IMR-90 (cell line): ENCODE measurements around the gene MYCBP2. TPM values are rescaled to one million over a fixed set of nuclear protein-coding genes. Genes with fewer than 3 reads are reported as not detected.

ENCODE experiments used
- ATAC-seq: fragments of 200-7000 bp; cut with Tn5 transposase; 2 replicates; pipeline ENCODE4 v1.9.1; 2020; ENCODE audit warnings: low read depth, mild to moderate bottlenecking, moderate library complexity
- BruUV-seq: library from RNA; stranded (reverse); fragments of 400-500 nt; replicated peaks from 2 replicates; lab custom pipeline; 2021; lab: Mats Ljungman, UMichigan
- CTCF ChIA-PET: fragments of 300-600 bp; formaldehyde crosslinking; extraction: SDS; loops from one replicate; lab custom pipeline; 2021; ENCODE audit warnings: antibody characterized with exemption; lab: Yijun Ruan, JAX
- POLR2A ChIA-PET: fragments of 300-600 bp; sonication (Branson Sonifier 250); formaldehyde crosslinking; loops from one replicate; lab custom pipeline; 2022; ENCODE audit warnings: antibody characterized with exemption; ENCODE audit not compliant: unreplicated experiment; lab: Charles Lee
- DNase-seq: peaks from one replicate; pipeline ENCODE4 v3.0.0; 2013
- H2AFZ ChIP-seq: replicated peaks from 2 replicates; pipeline ENCODE3; 2013; ENCODE audit warnings: low read length, mild to moderate bottlenecking; ENCODE audit not compliant: poor library complexity
- H2AK5ac ChIP-seq: 2 replicates; pipeline ENCODE4 v1.6.1; 2013; ENCODE audit warnings: low read depth, low read length, inconsistent platforms
- H2AK9ac ChIP-seq: replicated peaks from 2 replicates; pipeline ENCODE3; 2013; ENCODE audit warnings: mild to moderate bottlenecking, low read depth, low read length, moderate library complexity; ENCODE audit not compliant: poor library complexity
- H2BK120ac ChIP-seq: 2 replicates; pipeline ENCODE4 v1.6.1; 2013; ENCODE audit warnings: low read depth, low read length, inconsistent platforms
- H2BK15ac ChIP-seq: 3 replicates; pipeline ENCODE4 v1.6.1; 2013; ENCODE audit warnings: low read depth, low read length, inconsistent platforms
- H2BK20ac ChIP-seq: 2 replicates; pipeline ENCODE4 v1.6.1; 2013; ENCODE audit warnings: low read depth, mild to moderate bottlenecking, inconsistent platforms, low read length, moderate library complexity
- H2BK5ac ChIP-seq: 2 replicates; pipeline ENCODE4 v1.6.1; 2013; ENCODE audit warnings: mild to moderate bottlenecking, low read depth, low read length, inconsistent platforms; ENCODE audit not compliant: poor library complexity, severe bottlenecking
- H3K14ac ChIP-seq: replicated peaks from 2 replicates; pipeline ENCODE4 v1.6.1; 2013; ENCODE audit warnings: low read depth, low read length, inconsistent platforms
- H3K18ac ChIP-seq: 2 replicates; pipeline ENCODE4 v1.6.1; 2013; ENCODE audit warnings: low read depth, low read length, control low read depth
- H3K23ac ChIP-seq: 2 replicates; pipeline ENCODE4 v1.6.1; 2013; ENCODE audit warnings: low read depth, low read length, inconsistent platforms
- H3K27ac ChIP-seq: 2 replicates; pipeline ENCODE4 v1.5.1; 2013; ENCODE audit warnings: mild to moderate bottlenecking, control low read depth, low read length; ENCODE audit not compliant: insufficient read depth
- H3K27me3 ChIP-seq: 2 replicates; pipeline ENCODE4 v1.6.1; 2013; ENCODE audit warnings: low read length; ENCODE audit not compliant: control insufficient read depth, insufficient read depth
- H3K36me3 ChIP-seq: 2 replicates; pipeline ENCODE4 v1.6.1; 2013; ENCODE audit warnings: low read length, mixed read lengths; ENCODE audit not compliant: control insufficient read depth, insufficient read depth
- H3K4ac ChIP-seq: 2 replicates; pipeline ENCODE4 v1.6.1; 2013; ENCODE audit warnings: low read depth, low read length, inconsistent platforms
- H3K4me1 ChIP-seq: 2 replicates; pipeline ENCODE4 v1.6.1; 2013; ENCODE audit warnings: low read length, mixed read lengths; ENCODE audit not compliant: control insufficient read depth, insufficient read depth
- H3K4me2 ChIP-seq: 2 replicates; pipeline ENCODE4 v1.6.1; 2013; ENCODE audit warnings: low read depth, mild to moderate bottlenecking, control low read depth, low read length, moderate library complexity
- H3K4me3 ChIP-seq: 2 replicates; pipeline ENCODE4 v1.5.1; 2013; ENCODE audit warnings: low read depth, mild to moderate bottlenecking, control low read depth, low read length, moderate library complexity; ENCODE audit not compliant: insufficient read depth
- H3K56ac ChIP-seq: 2 replicates; pipeline ENCODE4 v1.6.1; 2013; ENCODE audit warnings: low read length, inconsistent platforms; ENCODE audit not compliant: insufficient read depth; ENCODE audit errors: extremely low read depth
- H3K79me1 ChIP-seq, 2 experiments: 2 replicates each; pipeline ENCODE4 v1.6.1; 2013; ENCODE audit warnings: low read length in 2 of 2, inconsistent platforms in 1 of 2, low read depth in 1 of 2
- H3K9ac ChIP-seq: 2 replicates; pipeline ENCODE4 v1.6.1; 2013; ENCODE audit warnings: low read depth, low read length, control low read depth
- H3K9me1 ChIP-seq: 2 replicates; pipeline ENCODE4 v1.6.1; 2013; ENCODE audit warnings: low read length, inconsistent platforms; ENCODE audit not compliant: insufficient read depth
- H3K9me3 ChIP-seq: 2 replicates; pipeline ENCODE4 v1.6.1; 2013; ENCODE audit warnings: low read length; ENCODE audit not compliant: control insufficient read depth, insufficient read depth
- H4K20me1 ChIP-seq: 2 replicates; pipeline ENCODE4 v1.6.1; 2013; ENCODE audit warnings: low read length, inconsistent platforms; ENCODE audit not compliant: insufficient read depth
- H4K5ac ChIP-seq: 2 replicates; pipeline ENCODE4 v1.6.1; 2013; ENCODE audit warnings: mild to moderate bottlenecking, low read depth, low read length, control low read depth
- H4K8ac ChIP-seq, 2 experiments: 2 replicates each; pipeline ENCODE4 v1.6.1; 2013; ENCODE audit warnings: low read depth in 2 of 2, low read length in 2 of 2, control low read depth in 1 of 2, inconsistent platforms in 1 of 2
- H4K91ac ChIP-seq: 2 replicates; pipeline ENCODE4 v1.6.1; 2013; ENCODE audit warnings: low read depth, low read length, inconsistent platforms; ENCODE audit not compliant: insufficient read depth
- BHLHE40 ChIP-seq: fragments of 150-350 bp; IDR thresholded peaks from 2 replicates; pipeline ENCODE4 v1.6.1; 2016; ENCODE audit warnings: mild to moderate bottlenecking, low read depth, low read length
- CEBPB ChIP-seq: IDR thresholded peaks from 2 replicates; pipeline ENCODE4 v1.6.1; 2012; ENCODE audit warnings: low read depth, low read length, improper control_type of control experiment
- CHD1 ChIP-seq: IDR thresholded peaks from 2 replicates; pipeline ENCODE4 v1.6.1; 2012; ENCODE audit warnings: low read depth, low read length, improper control_type of control experiment
- CTCF ChIP-seq: conservative IDR thresholded peaks from 2 replicates; pipeline ENCODE4 v1.5.1; 2012; ENCODE audit warnings: mild to moderate bottlenecking, low read depth, low read length, improper control_type of control experiment
- ELK1 ChIP-seq: fragments of 150-350 bp; IDR thresholded peaks from 2 replicates; pipeline ENCODE4 v1.6.1; 2016; ENCODE audit warnings: low read depth, mild to moderate bottlenecking, low read length, moderate library complexity, borderline replicate concordance
- FOS ChIP-seq: fragments of 150-350 bp; IDR thresholded peaks from 2 replicates; pipeline ENCODE4 v1.6.1; 2016; ENCODE audit warnings: low read depth, low read length
- MAFK ChIP-seq: IDR thresholded peaks from 2 replicates; pipeline ENCODE4 v1.6.1; 2012; ENCODE audit warnings: low read depth, low read length, improper control_type of control experiment
- MAZ ChIP-seq: IDR thresholded peaks from 2 replicates; pipeline ENCODE4 v1.6.1; 2012; ENCODE audit warnings: low read depth, mild to moderate bottlenecking, low read length, improper control_type of control experiment, moderate library complexity, borderline replicate concordance
- MXI1 ChIP-seq: IDR thresholded peaks from 2 replicates; pipeline ENCODE4 v1.6.1; 2012; ENCODE audit warnings: low read depth, mild to moderate bottlenecking, low read length, moderate library complexity, borderline replicate concordance
- NFE2L2 ChIP-seq: fragments of 150-350 bp; IDR thresholded peaks from 2 replicates; pipeline ENCODE4 v1.6.1; 2016; ENCODE audit warnings: low read depth, mild to moderate bottlenecking, low read length
- POLR2A ChIP-seq: IDR thresholded peaks from 2 replicates; pipeline ENCODE4 v1.6.1; 2012; ENCODE audit warnings: mild to moderate bottlenecking, low read depth, low read length
- RAD21 ChIP-seq: IDR thresholded peaks from 2 replicates; pipeline ENCODE4 v1.6.1; 2012; ENCODE audit warnings: low read length, improper control_type of control experiment
- RCOR1 ChIP-seq: IDR thresholded peaks from 2 replicates; pipeline ENCODE4 v1.6.1; 2012; ENCODE audit warnings: mild to moderate bottlenecking, low read length, improper control_type of control experiment; ENCODE audit not compliant: insufficient replicate concordance
- RFX5 ChIP-seq: IDR thresholded peaks from 2 replicates; pipeline ENCODE4 v1.8.0; 2012; ENCODE audit warnings: low read depth, mild to moderate bottlenecking, low read length, moderate library complexity
- SMC3 ChIP-seq: fragments of 150-350 bp; IDR thresholded peaks from 2 replicates; pipeline ENCODE4 v1.6.1; 2016; ENCODE audit warnings: low read depth, mild to moderate bottlenecking, antibody characterized with exemption, low read length, moderate library complexity
- USF2 ChIP-seq: fragments of 150-350 bp; IDR thresholded peaks from 2 replicates; pipeline ENCODE4 v1.6.1; 2017; ENCODE audit warnings: mild to moderate bottlenecking, antibody characterized with exemption, low read length, low read depth
- WGBS, 2 experiments: methylation state at CpG; one replicate each; pipeline versions ENCODE4 v1.1.5 to v1.1.7; 2013; ENCODE audit warnings: missing lambda C conversion rate in 2 of 2; ENCODE audit not compliant: insufficient read length in 1 of 2; ENCODE audit errors: extremely low coverage in 2 of 2; 5-methylcytosine and 5-hydroxymethylcytosine counted together
- dilution Hi-C: fragments of 300-500 bp; cut with HindIII; formaldehyde crosslinking; loops from one replicate; pipeline ENCODE4 v1.14.3; 2018; ENCODE audit warnings: low sequenced_read_pairs; ENCODE audit not compliant: unreplicated experiment
- in situ Hi-C: fragments of 300-500 bp; cut with MboI; formaldehyde crosslinking; loops from 3 replicates; pipeline ENCODE4 v1.14.3; 2019; ENCODE audit warnings: low sequenced_read_pairs, inconsistent platforms, mixed read lengths
- intact Hi-C: fragments of 100-400 bp; cut with micrococcal nuclease; formaldehyde crosslinking; loops from 2 replicates; pipeline ENCODE4 v1.10.0; 2022
- polyA plus RNA-seq, 3 experiments: library from polyadenylated mRNA; depleted of rRNA; stranded (reverse); fragments of >200 nt; gene quantifications; 2 replicates each; pipeline ENCODE4 v1.2.3, GENCODE V29; 2012; ENCODE audit warnings: low replicate concordance in 1 of 3
- total RNA-seq: library from RNA; depleted of rRNA; stranded (reverse); fragments of >200 nt; gene quantifications from 2 replicates; pipeline ENCODE4 v1.2.3, GENCODE V29; 2012

Gene MYCBP2
- total and polyA plus RNA-seq, 2 of the 4 experiments (the other 2 are of a cell fraction) = 20.1 to 43.2 TPM

GRCh38 chr13:77065461-77066147 is 261.3 kb downstream of the MYCBP2 start:
- H3K23ac ChIP-seq = no peak overlapping the region
- intact Hi-C loops = no loop called here
- H2AFZ ChIP-seq = no peak overlapping the region
- no peak overlapping the region for H2AK5ac ChIP-seq
- H3K9me1 ChIP-seq = no peaks in the 10 kb centered on the region; the same call in 1 of the 2 replicates
- DNase-seq (no peak), ATAC-seq (no peak)
- no peak overlapping the region for H2BK5ac ChIP-seq
- no peak overlapping the region for H3K4me2 ChIP-seq
- ChIA-PET CTCF (no interaction called here), POLR2A (no interaction called here)
- H2BK120ac ChIP-seq = no peak overlapping the region
- no peak overlapping the region for H2AK9ac ChIP-seq
- dilution Hi-C loops = no loop called here
- H3K4me1 ChIP-seq = no peaks in the 10 kb centered on the region
- peaks cover 24% of the 10 kb centered on the region for H3K36me3 ChIP-seq
- no peak overlapping the region for H4K8ac ChIP-seq
- H2BK15ac ChIP-seq = no peak overlapping the region
- no peak for TF ChIP-seq MXI1
- TF ChIP-seq NFE2L2 = no peak
- no peak for TF ChIP-seq FOS
- TF ChIP-seq ELK1 = no peak
- no peak for TF ChIP-seq SMC3
- no peak for TF ChIP-seq RAD21
- no peak for TF ChIP-seq BHLHE40
- no peak for TF ChIP-seq RFX5
- TF ChIP-seq CEBPB = no peak
- TF ChIP-seq CTCF = no peak
- no peak for TF ChIP-seq MAFK
- TF ChIP-seq POLR2A = no peak
- no peak for TF ChIP-seq RCOR1
- no peak for TF ChIP-seq USF2
- no peak for TF ChIP-seq CHD1
- TF ChIP-seq MAZ = no peak
- no peaks in the 10 kb centered on the region; a peak in 1 of 4 replicates for H3K79me1 ChIP-seq
- no peak overlapping the region for H3K27ac ChIP-seq
- no peak overlapping the region for H3K4ac ChIP-seq
- H3K27me3 ChIP-seq = no peaks in the 10 kb centered on the region
- no TSS peak for BruUV-seq
- no peaks in the 10 kb centered on the region for H3K9me3 ChIP-seq
- in situ Hi-C loops = no loop called here
- no peak overlapping the region for H3K18ac ChIP-seq
- no CpG with 5 or more reads among the region's 5 CpGs for WGBS, 2 experiments
- no peak overlapping the region for H2BK20ac ChIP-seq
- no peaks in the 10 kb centered on the region for H4K20me1 ChIP-seq
- H3K4me3 ChIP-seq = no peak overlapping the region
- H3K56ac ChIP-seq = no peak overlapping the region
- H4K91ac ChIP-seq = no peak overlapping the region
- no peak overlapping the region for H3K9ac ChIP-seq
- H3K14ac ChIP-seq = no peak overlapping the region
- no peak overlapping the region for H4K5ac ChIP-seq
